HG02642 (cell line): Measurements from ENCODE around the gene OR6N1.

Experiments
- ATAC-seq: cut with Tn5 transposase; IDR thresholded peaks from one replicate; pipeline ENCODE4 v1.9.1; 2021; ENCODE audit warnings: mild to moderate bottlenecking; ENCODE audit not compliant: unreplicated experiment, poor library complexity

OR6N1 gene

GRCh38 chr1:158754420-158754819 lies 17.6 kb downstream of the OR6N1 start, which contains the start of gene OR6K6:
Gene OR6K6 (plus strand): TSS chr1:158754720. CDS start chr1:158754888, 168 bp downstream.
- no peak for ATAC-seq

DNA sequence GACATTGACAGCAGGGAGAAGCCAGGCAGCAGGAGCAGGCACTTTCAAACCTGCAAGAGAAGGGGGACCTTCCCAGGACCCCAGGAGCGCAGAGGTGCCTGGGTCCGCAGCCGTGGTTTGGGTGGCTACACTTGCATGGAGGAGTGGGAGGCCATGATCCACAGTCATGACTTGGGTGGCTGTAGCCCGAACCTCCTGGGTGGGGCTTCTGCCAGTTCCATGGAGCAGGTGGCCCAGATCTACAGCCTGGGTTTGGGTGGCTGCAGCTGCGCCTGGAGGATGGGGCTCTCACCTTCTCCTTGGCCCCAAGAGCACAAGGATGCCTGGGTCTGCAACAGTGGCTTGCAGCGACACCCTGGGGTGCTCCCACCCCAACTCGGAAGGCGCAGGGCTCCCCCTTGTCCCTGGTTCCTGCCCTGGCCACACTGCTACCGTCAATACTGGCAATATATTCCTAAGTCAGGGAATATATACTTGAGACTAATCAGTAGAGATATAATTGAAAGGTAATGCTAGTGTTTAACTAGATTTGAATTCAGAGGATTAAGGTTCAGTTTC lies 19.8 kb downstream of the OR6N1 start:
- no peak for ATAC-seq

DNA sequence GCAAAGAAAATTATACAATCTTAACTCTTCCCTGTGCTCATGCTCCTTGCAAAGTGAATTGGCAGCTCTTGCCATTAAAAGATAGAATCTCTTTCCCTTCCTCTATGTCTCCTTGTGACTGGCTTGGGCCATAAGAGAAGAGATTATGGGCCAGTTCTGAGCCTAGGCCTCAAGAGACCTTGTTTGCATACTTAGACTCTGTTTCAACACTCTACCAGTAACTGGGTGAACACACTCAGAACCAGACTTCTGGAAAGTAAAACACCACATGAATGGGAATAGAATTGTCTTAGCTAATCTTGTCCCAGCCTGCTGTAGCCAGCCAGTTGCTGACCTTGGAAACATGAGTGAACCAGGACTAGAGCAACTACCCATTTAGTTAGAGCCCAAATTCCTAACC lies 36.1 kb downstream of the OR6N1 start:
- no peak for ATAC-seq

- ATAC-seq: no peak
Observed at GRCh38 chr1:158732524-158732923, 39.5 kb downstream of the OR6N1 start.

GRCh38 chr1:158731707-158732106 lies 40.3 kb downstream of the OR6N1 start:
- no peak for ATAC-seq

DNA sequence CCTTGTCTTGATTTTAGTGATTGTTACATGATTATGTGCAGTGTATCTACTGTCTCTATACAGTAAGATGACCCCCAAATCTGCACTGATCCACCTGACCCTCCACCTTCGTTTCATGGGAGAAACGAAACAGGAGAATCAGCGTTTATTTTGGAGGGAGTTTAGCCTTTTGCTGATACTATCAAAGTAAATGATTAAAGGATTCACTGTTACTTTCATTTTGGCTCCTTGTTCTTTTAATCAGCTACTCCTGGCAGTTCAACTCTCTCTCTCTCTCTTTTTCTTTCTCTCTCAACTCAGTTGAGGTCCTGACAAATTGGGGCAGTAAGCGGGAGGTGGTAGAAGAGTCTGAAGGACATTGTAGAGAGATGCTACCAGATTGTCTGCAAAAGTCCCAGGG lies 41.5 kb downstream of the OR6N1 start:
- no peak for ATAC-seq

- ATAC-seq: no peak
Observed at GRCh38 chr1:158728510-158729225, 43.3 kb downstream of the OR6N1 start.

DNA sequence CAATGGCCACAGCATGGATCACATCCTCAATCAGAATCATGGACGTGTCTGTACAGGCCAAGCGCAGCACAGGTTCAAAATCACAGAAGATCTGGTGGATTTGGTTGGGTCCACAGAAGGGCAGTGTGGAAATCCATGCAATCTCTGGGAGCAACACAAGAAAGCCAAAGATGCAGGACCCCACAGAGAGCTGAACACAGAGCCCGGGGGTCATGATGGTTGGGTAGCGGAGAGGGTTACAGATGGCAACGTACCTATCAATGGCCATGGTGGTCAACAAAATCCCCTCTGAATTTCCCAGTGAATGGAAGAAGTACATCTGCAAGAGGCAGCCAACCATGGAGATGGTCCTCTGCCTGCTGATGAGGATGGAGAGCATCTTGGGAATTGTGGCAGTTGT lies 47.6 kb downstream of the OR6N1 start:
- ATAC-seq: no peak

GRCh38 chr1:158720620-158721019 lies 51.4 kb downstream of the OR6N1 start, which contains the start of gene OR6K3:
Gene OR6K3 (minus strand): TSS chr1:158720720. CDS start chr1:158718115, 2,605 bp downstream.
- ATAC-seq: no peak

GRCh38 chr1:158719664-158720063 lies 52.3 kb downstream of the OR6N1 start:
- no peak for ATAC-seq

GRCh38 chr1:158717344-158717743 lies 54.7 kb downstream of the OR6N1 start:
- no peak for ATAC-seq

DNA sequence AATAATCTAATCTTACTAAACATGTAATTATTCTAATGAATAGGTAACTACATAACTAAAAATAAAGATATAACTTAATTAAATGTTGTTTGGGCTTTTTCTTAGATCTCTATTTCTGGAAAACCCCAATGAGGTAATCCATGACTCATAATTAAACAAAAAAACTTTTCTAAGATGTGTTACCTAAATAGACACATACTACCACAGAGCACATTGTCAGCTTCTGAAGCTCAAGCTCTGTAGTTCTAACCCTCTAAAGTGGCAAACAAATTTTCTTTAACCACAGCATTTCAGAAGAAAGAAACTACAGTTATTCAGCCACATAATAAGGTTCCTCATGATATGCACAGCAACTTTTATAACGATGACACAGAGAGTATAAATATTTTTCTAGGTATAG lies 55.7 kb downstream of the OR6N1 start:
- ATAC-seq: no peak

DNA sequence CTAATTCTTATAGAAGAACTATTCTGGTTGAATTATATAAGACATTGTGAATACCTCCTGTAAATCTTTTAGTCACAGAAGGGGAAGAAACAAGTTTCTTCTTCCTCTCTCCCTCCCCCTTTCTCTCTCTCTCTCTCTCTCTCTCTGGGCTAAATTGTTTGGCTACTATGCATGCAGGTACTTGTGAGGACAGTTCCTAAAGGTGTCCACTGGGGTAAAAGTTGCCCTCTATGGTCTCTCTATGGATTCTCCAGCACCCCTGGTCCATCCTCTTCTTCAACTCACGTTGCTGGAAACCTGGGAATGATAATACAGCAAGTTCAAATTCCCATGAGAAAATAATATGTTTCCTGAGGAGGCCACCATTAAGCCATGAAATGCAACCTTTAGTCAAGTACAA lies 57.2 kb downstream of the OR6N1 start:
- no peak for ATAC-seq
